Neural cell (in vitro differentiated cells): ENCODE results near the gene NDEL1. TPM values are rescaled to one million over a fixed set of nuclear protein-coding genes. Genes with fewer than 3 reads are reported as not detected.

Source experiments
- H2AFZ ChIP-seq: fragments of 200-600, 300-800 bp; sonication (generic), shearing (Covaris generic); 2 replicates; pipeline ENCODE4 v1.6.0; 2014; ENCODE audit warnings: low read depth, mild to moderate bottlenecking, antibody characterized with exemption, low read length, moderate library complexity
- H3F3A ChIP-seq: fragments of 200-600 bp; shearing (Covaris generic); 2 replicates; pipeline ENCODE4 v1.6.1; 2016; ENCODE audit warnings: mild to moderate bottlenecking, moderate library complexity, mixed read lengths, antibody characterized with exemption, low read length; ENCODE audit not compliant: insufficient read depth, poor library complexity, severe bottlenecking
- H3K27ac ChIP-seq: fragments of 200-600, 300-800 bp; sonication (generic), shearing (Covaris generic); 2 replicates; pipeline ENCODE4 v1.5.1; 2014; ENCODE audit warnings: mild to moderate bottlenecking, low read length, moderate library complexity
- H3K27me3 ChIP-seq: fragments of 300-800, 200-600 bp; sonication (generic), shearing (Covaris generic); 2 replicates; pipeline ENCODE4 v1.6.0; 2014; ENCODE audit warnings: mild to moderate bottlenecking, low read depth, low read length, moderate library complexity; ENCODE audit not compliant: insufficient read depth
- H3K36me3 ChIP-seq: fragments of 300-800, 200-600 bp; sonication (generic), shearing (Covaris generic); 2 replicates; pipeline ENCODE4 v1.5.1; 2014; ENCODE audit warnings: mild to moderate bottlenecking, antibody characterized with exemption, low read length, moderate library complexity; ENCODE audit not compliant: insufficient read depth
- H3K4me2 ChIP-seq: fragments of 300-800, 200-600 bp; sonication (generic), shearing (Covaris generic); 2 replicates; pipeline ENCODE4 v1.6.0; 2014; ENCODE audit warnings: mild to moderate bottlenecking, low read length
- H3K4me3 ChIP-seq: fragments of 300-800, 200-600 bp; sonication (generic), shearing (Covaris generic); 2 replicates; pipeline ENCODE4 v1.5.1; 2014; ENCODE audit warnings: mild to moderate bottlenecking, low read length, moderate library complexity
- H3K79me2 ChIP-seq: fragments of 200-600 bp; shearing (Covaris generic); replicated peaks from 2 replicates; pipeline ENCODE4 v1.6.0; 2014; ENCODE audit warnings: mild to moderate bottlenecking, low read length, moderate library complexity; ENCODE audit not compliant: insufficient read depth
- H3K9ac ChIP-seq: fragments of 300-800, 200-600 bp; sonication (generic), shearing (Covaris generic); 2 replicates; pipeline ENCODE4 v1.6.1; 2016; ENCODE audit warnings: mild to moderate bottlenecking, low read length, mixed read lengths
- H3K9me2 ChIP-seq: fragments of 200-600 bp; shearing (Covaris generic); 2 replicates; pipeline ENCODE4 v1.6.1; 2016; ENCODE audit warnings: mild to moderate bottlenecking, low read length, mixed read lengths; ENCODE audit not compliant: insufficient read depth
- H3K9me3 ChIP-seq: fragments of 200-600, 300-800 bp; sonication (generic), shearing (Covaris generic); 2 replicates; pipeline ENCODE4 v1.6.1; 2016; ENCODE audit warnings: mild to moderate bottlenecking, mixed run types, low read length, moderate library complexity, mixed read lengths
- H4K20me1 ChIP-seq: fragments of 200-600 bp; shearing (Covaris generic); 2 replicates; pipeline ENCODE4 v1.6.1; 2016; ENCODE audit warnings: mild to moderate bottlenecking, mixed run types; ENCODE audit not compliant: insufficient read depth
- EP300 ChIP-seq: fragments of 450-650 bp; conservative IDR thresholded peaks from 2 replicates; pipeline ENCODE4 v1.6.1; 2014; ENCODE audit warnings: antibody characterized with exemption, mild to moderate bottlenecking, moderate library complexity; ENCODE audit not compliant: poor library complexity, severe bottlenecking
- EZH2 ChIP-seq: fragments of 200-600, 300-800 bp; shearing (Covaris generic), sonication (generic); IDR thresholded peaks from 2 replicates; pipeline ENCODE4 v1.6.1; 2014; ENCODE audit warnings: antibody characterized with exemption, low read length, borderline replicate concordance, mild to moderate bottlenecking; ENCODE audit not compliant: insufficient read depth, poor library complexity, severe bottlenecking
- MXI1 ChIP-seq: fragments of 450-650 bp; conservative IDR thresholded peaks from 2 replicates; pipeline ENCODE4 v1.6.1; 2014; ENCODE audit warnings: antibody characterized with exemption, mild to moderate bottlenecking; ENCODE audit not compliant: poor library complexity, severe bottlenecking
- POLR2AphosphoS5 ChIP-seq: IDR thresholded peaks from 2 replicates; pipeline ENCODE4 v1.6.1; 2012
- RAD21 ChIP-seq: fragments of 450-650 bp; conservative IDR thresholded peaks from 2 replicates; pipeline ENCODE4 v1.6.1; 2014; ENCODE audit warnings: antibody characterized with exemption, mild to moderate bottlenecking, moderate library complexity
- SMC3 ChIP-seq: fragments of 450-650 bp; conservative IDR thresholded peaks from 2 replicates; pipeline ENCODE4 v1.6.1; 2014; ENCODE audit warnings: antibody characterized with exemption, mild to moderate bottlenecking, moderate library complexity; ENCODE audit not compliant: poor library complexity
- TAF1 ChIP-seq: IDR thresholded peaks from 2 replicates; pipeline ENCODE4 v1.6.1; 2012; ENCODE audit warnings: low read depth
- polyA plus RNA-seq: library from polyadenylated mRNA; depleted of rRNA; stranded (reverse); fragments of >200 nt; gene quantifications from 2 replicates; pipeline ENCODE4 v1.2.3, GENCODE V29; 2014
- TF ChIP-seq, protein P1 (sequence below): fragments of 450-650 bp; IDR thresholded peaks from 2 replicates; pipeline ENCODE4 v1.5.1; 2014; ENCODE audit warnings: antibody characterized with exemption, mild to moderate bottlenecking, moderate library complexity; ENCODE audit not compliant: poor library complexity, severe bottlenecking
- TF ChIP-seq, protein P2 (sequence below): IDR thresholded peaks from 2 replicates; pipeline ENCODE4 v1.6.1; 2012; ENCODE audit warnings: borderline replicate concordance

Gene NDEL1
- polyA plus RNA-seq, 1 donor from 2014 or later, result 25.7 TPM

DNA sequence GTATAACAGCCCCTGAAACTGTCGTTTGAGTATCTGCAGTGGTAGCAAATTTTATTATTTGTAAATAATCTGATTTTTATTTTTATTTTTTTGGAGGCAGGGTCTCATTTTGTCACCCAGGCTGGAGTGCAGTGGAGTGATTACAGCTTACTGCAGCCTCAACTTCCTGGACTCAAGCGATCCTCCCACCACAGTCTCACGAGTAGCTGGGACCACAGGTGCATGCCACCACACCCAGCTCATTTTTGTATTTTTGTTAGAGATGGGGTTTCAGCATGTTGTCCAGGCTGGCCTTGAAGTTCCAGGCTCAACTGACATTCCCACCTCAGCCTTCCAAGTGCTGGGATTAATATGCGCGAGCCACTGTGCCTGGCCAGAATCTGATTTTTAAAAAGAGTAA lies 2.8 kb downstream of the NDEL1 start:
- TF ChIP-seq POLR2AphosphoS5 (no peak), RAD21 (no peak), EP300 (no peak), TAF1 (no peak), MXI1 (no peak), EZH2 (no peak), SMC3 (no peak)
- TF ChIP-seq, protein P1, sequence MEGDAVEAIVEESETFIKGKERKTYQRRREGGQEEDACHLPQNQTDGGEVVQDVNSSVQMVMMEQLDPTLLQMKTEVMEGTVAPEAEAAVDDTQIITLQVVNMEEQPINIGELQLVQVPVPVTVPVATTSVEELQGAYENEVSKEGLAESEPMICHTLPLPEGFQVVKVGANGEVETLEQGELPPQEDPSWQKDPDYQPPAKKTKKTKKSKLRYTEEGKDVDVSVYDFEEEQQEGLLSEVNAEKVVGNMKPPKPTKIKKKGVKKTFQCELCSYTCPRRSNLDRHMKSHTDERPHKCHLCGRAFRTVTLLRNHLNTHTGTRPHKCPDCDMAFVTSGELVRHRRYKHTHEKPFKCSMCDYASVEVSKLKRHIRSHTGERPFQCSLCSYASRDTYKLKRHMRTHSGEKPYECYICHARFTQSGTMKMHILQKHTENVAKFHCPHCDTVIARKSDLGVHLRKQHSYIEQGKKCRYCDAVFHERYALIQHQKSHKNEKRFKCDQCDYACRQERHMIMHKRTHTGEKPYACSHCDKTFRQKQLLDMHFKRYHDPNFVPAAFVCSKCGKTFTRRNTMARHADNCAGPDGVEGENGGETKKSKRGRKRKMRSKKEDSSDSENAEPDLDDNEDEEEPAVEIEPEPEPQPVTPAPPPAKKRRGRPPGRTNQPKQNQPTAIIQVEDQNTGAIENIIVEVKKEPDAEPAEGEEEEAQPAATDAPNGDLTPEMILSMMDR, result no peak
- TF ChIP-seq, protein P2, sequence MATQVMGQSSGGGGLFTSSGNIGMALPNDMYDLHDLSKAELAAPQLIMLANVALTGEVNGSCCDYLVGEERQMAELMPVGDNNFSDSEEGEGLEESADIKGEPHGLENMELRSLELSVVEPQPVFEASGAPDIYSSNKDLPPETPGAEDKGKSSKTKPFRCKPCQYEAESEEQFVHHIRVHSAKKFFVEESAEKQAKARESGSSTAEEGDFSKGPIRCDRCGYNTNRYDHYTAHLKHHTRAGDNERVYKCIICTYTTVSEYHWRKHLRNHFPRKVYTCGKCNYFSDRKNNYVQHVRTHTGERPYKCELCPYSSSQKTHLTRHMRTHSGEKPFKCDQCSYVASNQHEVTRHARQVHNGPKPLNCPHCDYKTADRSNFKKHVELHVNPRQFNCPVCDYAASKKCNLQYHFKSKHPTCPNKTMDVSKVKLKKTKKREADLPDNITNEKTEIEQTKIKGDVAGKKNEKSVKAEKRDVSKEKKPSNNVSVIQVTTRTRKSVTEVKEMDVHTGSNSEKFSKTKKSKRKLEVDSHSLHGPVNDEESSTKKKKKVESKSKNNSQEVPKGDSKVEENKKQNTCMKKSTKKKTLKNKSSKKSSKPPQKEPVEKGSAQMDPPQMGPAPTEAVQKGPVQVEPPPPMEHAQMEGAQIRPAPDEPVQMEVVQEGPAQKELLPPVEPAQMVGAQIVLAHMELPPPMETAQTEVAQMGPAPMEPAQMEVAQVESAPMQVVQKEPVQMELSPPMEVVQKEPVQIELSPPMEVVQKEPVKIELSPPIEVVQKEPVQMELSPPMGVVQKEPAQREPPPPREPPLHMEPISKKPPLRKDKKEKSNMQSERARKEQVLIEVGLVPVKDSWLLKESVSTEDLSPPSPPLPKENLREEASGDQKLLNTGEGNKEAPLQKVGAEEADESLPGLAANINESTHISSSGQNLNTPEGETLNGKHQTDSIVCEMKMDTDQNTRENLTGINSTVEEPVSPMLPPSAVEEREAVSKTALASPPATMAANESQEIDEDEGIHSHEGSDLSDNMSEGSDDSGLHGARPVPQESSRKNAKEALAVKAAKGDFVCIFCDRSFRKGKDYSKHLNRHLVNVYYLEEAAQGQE, result no peak
- Histone ChIP-seq H3K9me2 (no peaks in the 10 kb centered on the region), H3K9me3 (no peaks in the 10 kb centered on the region), H3K79me2 (peaks cover 46% of the 10 kb centered on the region), H4K20me1 (no peaks in the 10 kb centered on the region), H3F3A (peaks cover 8% of the 10 kb centered on the region), H3K27me3 (no peaks in the 10 kb centered on the region), H3K4me2 (no peak overlapping the region), H3K9ac (no peak overlapping the region), H3K4me3 (no peak overlapping the region), H2AFZ (no peak overlapping the region), H3K36me3 (no peaks in the 10 kb centered on the region), H3K27ac (no peak overlapping the region)

DNA sequence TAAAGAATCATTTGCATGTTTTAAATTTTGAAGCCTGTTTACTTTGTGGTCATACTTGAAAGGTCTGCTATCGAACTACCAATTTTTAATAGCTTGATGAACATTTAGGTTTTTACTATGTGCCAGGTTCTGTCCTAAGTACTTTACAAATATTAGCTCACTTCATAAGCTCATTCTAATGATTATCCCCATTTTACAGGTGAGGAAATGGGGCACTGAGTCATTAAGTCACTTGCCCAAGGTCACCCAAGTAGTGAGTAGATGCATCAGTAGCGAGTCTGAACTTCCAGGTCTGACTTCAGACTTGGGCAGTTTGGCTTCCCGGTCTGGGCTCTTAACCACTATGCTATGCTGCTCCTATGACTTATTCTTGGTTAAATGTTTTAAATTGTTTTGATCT lies 4.0 kb downstream of the NDEL1 start:
- Histone ChIP-seq H3K4me3 (no peak overlapping the region), H3K9ac (no peak overlapping the region), H4K20me1 (no peaks in the 10 kb centered on the region), H3F3A (peaks cover 8% of the 10 kb centered on the region), H3K9me3 (no peaks in the 10 kb centered on the region), H3K27ac (no peak overlapping the region), H3K79me2 (peaks cover 46% of the 10 kb centered on the region), H3K9me2 (no peaks in the 10 kb centered on the region), H3K4me2 (no peak overlapping the region), H3K27me3 (no peaks in the 10 kb centered on the region), H3K36me3 (no peaks in the 10 kb centered on the region), H2AFZ (no peak overlapping the region)
- TF ChIP-seq POLR2AphosphoS5 (no peak), SMC3 (no peak), MXI1 (no peak), EZH2 (no peak), RAD21 (no peak), EP300 (no peak), TAF1 (no peak)
- TF ChIP-seq, protein P1, result no peak
- TF ChIP-seq, protein P2, result no peak
